DMS53 treated with DMSO at 0.1 percent for 48 hours (cell line): Measurements from ENCODE around the gene CEP350.
"Not testable (repeated sequence)": the region's sequence is repeated elsewhere in the genome, so short reads cannot be mapped to it uniquely, and the experiment has no call there.

Experiments
- DNase-seq: peaks from one replicate; lab custom pipeline; 2025; ENCODE audit not compliant: unreplicated experiment; lab: John Stamatoyannopoulos, UW

CEP350 gene

GRCh38 chr1:179938752-179939151 is 15.9 kb upstream of the CEP350 start:
- no peak for DNase-seq

- DNase-seq: no peak
These were observed 14.7 kb upstream of the CEP350 start for GRCh38 chr1:179939941-179940340.

DNA sequence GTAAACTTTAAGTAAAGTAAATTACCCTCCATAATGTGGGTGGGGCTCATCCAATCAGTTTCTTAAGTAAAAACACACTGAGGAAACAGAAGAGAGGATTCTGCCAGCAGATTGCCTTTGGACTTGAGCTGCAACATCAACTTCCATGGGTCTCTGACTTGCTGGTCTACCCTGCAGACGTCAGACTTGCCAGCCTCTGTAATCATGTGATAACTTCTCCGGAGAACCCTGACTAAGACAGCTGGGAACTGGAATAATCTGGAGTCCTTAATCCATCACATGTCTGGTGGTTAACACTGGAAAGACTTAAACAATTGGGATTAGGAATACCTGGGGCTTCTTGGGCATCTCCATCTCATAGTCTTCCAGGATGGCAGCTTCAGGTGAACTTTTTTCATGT is 13.2 kb upstream of the CEP350 start:
- no peak for DNase-seq

DNA sequence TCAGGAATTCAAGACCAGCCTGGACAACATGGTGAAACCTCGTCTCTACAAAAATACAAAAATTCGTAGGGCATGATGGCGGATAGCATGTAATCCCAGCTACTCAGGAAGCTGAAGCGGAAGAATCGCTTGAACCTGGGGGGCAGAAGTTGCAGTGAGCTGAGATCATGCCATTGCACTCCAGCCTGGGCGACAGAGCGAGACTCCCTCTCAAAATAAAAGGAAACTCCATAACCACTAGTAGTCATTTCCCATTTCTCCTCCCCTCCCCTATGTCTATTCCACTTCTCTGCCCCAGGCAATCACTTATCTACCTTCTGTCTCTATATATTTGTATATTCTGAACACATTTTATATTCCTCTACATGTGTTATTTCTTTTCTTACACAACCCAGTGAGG is 4.0 kb upstream of the CEP350 start:
- DNase-seq: no peak

DNA sequence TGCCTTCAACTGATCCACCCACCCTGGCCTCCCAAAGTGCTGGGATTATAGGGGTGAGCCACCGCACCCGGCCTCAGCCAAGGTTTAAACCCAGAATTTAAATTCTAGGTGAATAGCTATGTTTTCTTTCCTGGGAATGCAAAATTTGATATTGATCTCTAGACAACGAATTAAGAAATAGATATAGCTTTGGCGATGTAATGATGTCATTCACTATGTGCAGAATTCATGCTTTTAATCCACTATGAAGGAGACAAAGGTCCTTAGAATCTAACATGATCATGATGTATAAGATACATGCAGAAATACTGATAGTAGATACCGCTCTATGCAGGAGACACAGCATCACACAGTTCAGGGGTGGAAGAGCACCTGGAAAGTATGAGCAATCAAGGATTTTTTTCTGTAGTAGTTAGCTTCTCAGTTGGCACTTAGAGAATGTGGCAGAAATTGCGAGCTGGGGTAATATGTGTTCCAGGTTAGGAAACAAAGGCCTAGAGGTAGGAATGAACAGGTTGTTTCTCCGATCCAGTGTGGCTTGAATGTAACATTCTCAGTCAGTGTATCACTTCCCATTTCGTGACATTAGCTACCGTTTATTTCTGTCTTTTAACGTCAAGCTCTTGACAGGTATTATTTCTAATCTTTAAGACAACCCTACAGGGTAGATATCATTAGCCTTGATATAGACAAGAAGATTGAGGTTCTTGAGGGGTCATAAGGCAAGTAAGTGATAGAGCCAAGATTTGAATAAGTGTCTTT is 3.0 kb upstream of the CEP350 start:
- DNase-seq: no peak

GRCh38 chr1:179952186-179952585 is 2.4 kb upstream of the CEP350 start:
- DNase-seq: no peak

- DNase-seq: peak; percentile 74
These were observed 577 bp upstream of the CEP350 start for GRCh38 chr1:179953974-179954492.

DNA sequence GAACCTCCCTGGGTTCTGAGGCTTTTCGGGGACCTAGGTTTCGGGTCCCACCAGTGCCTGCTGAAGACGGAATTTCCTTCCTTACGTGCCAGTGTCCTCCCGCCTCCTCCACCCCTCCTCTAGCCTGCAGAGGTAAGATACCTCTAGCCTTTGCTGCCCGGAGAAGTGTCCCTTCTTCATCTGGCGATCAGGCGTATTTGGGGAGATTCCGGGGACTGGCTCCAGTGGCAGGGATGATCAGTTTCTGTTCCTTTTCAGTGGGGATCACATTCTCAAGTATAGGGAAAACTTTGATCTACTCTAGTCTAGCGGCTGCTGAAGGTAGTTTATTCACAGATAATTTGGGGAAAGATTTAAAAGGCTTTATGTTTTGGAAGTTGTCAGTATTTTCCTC is 674 bp downstream of the CEP350 start:
- DNase-seq: peak; percentile 52

GRCh38 chr1:179955731-179956130 is 1.1 kb downstream of the CEP350 start:
- no peak for DNase-seq

- DNase-seq: no peak
These were observed 3.7 kb downstream of the CEP350 start for GRCh38 chr1:179958359-179958758.

- DNase-seq: not testable (repeated sequence)
These were observed 7.6 kb downstream of the CEP350 start for GRCh38 chr1:179962168-179962567.

DNA sequence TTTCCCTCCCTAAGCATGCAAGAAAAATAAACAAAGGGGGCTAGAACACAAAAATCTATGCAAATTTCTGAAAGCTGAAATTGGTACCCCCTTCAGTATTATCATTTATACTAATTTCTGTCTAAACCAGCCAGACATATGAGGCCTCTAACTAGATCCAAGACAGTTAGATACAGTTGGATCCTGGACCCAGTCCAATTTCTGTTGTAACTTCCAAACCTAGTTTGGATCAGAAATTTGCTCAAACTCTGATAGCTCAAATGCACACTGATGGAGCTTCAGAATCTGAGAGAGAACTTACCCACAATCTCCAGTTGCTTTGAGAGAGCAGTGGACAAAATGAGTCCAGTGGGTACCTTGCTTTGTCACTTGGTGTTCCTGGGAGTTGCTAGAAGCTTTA is 11.9 kb downstream of the CEP350 start:
- DNase-seq: no peak

GRCh38 chr1:179968284-179968993 is 13.8 kb downstream of the CEP350 start:
- no peak for DNase-seq

- DNase-seq: no peak
These were observed 14.6 kb downstream of the CEP350 start for GRCh38 chr1:179968994-179969919.

GRCh38 chr1:179969962-179970361 is 15.4 kb downstream of the CEP350 start:
- no peak for DNase-seq

GRCh38 chr1:179971563-179972496 is 17.2 kb downstream of the CEP350 start:
- DNase-seq: no peak

DNA sequence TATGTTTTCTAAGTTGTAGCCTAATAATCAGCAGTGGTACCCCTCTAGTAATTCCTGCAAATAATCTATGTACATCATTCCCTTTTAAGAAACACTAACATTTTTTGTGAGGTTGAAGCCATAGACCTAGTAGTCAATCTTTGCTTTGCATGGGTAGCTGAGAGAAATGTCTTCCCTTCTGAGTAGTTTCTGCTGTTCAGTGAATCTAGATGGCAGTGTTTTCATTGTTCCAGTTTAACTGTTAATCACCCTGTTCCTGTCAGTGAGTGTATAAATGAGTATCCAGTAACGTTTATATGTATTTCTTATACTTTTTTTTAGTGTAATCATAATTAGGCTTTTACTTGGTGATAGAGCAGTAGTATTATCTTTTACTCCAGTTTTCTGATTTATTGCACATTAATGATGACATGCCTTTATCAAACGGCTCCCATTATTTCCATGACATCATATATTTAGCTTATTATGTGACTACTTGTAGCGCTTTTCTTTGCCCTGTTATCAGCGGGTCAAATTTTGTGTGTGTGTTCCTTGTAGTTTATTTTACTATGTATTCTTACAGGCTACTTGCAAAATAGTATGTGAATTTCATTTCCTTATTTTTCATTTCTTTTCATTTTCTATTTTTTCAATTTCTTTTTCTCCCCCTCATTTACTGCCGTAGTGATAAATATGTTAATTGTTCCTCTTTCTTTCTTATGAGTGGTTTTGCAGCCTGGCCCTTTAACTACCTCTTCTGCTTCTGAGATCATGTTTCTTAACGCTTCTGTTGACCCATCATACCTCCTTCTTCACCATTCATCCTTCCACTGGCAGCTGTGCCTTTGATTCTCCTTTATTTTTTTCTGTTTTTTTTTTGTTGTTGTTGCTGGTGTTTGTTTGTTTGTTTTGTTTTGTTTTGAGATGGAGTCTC is 18.8 kb downstream of the CEP350 start:
- DNase-seq: no peak

DNA sequence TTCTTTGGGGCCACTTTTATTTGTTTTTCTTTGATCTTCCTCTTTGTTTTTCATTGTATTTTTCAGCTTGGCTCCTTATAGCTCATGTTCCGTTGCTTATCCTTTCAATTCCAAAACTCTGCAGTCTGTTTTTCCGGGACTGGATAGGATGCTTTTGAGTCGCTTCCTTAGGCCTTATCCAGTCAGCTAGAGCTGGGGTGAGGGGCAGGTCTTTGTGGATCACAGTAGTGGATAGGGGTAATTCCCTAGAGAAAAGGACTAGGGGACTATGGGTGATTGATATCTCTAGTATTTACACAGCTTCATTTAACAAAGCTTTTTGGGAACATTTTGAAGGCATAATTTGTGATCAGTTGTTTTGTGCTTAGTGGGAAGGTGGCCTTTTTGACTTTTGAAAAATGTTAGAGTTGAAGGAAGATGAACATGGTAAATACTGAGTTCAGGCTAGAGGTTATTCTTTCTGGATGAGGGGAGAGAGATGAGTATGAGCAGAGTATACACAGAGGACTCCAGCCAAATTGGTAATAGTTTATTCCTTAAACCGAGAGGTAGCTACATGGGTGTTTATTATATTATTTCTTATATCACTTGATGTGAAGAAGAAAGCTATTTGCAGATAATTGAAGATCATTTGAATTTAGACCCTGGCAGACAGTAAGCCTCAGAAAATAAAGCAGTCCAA is 22.5 kb downstream of the CEP350 start:
- DNase-seq: no peak
